Right ventricle myocardium superior (tissue), 1 donor: Measurements from ENCODE around the gene KRT8. TPM values are rescaled to one million over a fixed set of nuclear protein-coding genes. Genes with fewer than 3 reads are reported as not detected.
A peak's percentile ranks its signal among the peaks of the same experiment; 100 is the strongest.

Experiments used
- ATAC-seq: fragments of 200-7000 bp; cut with Tn5 transposase; one replicate; pipeline ENCODE4 v1.9.1; 2020; ENCODE audit warnings: mild to moderate bottlenecking; ENCODE audit not compliant: poor library complexity
- DNase-seq: peaks from one replicate; pipeline ENCODE4 v3.0.0-alpha.2; 2020
- intact Hi-C: fragments of 100-400 bp; cut with DNase I; formaldehyde crosslinking; loops from one replicate; pipeline ENCODE4 v1.11.2; 2022
- total RNA-seq: library from RNA; stranded (reverse); fragmentation: NEBNext Ultra II Directional; extraction: Animal tissue kit (Norgen Biotek cat#: 25700); gene quantifications from one replicate; pipeline ENCODE4 v1.2.1, GENCODE V29; 2021
- donor health status: DM: no; HTN: yes; CAD: no; lungs with severe emphysema.

KRT8 gene
- total RNA-seq, 1 donor from 2014 or later, result 104 TPM

DNA sequence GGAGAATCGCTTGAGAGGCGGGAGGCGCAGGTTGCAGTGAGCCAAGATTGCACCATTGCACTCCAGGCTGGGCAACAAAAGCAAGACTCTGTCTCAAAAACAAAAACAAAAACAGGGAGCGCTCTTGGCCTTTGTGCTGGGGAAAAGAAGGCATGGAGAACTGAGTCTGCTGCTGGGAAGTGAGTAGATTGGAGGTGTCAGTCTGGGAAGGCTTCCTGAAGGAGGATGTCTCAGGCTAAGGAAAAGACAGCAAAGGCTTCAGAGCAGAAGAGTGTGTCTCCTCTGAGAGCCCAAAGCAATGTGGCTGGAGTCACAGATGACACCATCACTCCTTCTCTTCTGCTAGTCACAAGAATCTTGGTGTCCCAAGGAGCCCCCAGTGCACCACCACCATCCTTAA, 23.1 kb upstream of the KRT8 start:
- DNase-seq (no peak), ATAC-seq (no peak)
- intact Hi-C loops, result no loop called here

DNA sequence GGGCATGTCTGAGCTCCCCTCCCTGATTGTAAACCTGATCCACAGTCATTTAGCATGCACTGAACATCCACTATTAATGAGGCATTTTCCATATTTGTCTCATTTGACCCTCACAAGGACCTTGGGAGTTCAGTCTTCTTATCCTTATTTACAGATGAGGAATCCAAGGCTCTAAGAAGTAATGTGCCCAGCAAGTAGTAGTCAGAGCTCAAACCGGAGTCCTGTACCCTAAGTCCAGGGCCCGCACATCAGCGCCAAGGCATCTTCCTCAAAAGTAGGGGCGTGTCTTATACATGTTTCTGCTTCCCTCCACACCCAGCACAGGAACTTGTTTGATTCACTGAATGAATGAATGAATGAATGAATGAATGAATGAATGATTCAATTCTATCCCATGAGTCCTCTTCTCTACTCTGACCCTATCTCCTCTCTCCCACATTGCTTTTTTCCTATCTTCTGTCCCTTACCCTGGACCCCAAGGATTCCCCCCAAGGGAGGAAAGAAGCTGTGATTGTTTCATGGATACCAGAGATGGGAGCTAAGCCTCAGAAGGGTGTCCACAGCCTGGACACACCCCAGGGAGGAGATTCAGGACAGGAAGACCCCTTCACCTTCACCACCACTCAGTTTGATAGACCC, 21.8 kb upstream of the KRT8 start:
- DNase-seq, result no peak
- intact Hi-C loops, result no loop called here
- peak; percentile 18 for ATAC-seq

DNA sequence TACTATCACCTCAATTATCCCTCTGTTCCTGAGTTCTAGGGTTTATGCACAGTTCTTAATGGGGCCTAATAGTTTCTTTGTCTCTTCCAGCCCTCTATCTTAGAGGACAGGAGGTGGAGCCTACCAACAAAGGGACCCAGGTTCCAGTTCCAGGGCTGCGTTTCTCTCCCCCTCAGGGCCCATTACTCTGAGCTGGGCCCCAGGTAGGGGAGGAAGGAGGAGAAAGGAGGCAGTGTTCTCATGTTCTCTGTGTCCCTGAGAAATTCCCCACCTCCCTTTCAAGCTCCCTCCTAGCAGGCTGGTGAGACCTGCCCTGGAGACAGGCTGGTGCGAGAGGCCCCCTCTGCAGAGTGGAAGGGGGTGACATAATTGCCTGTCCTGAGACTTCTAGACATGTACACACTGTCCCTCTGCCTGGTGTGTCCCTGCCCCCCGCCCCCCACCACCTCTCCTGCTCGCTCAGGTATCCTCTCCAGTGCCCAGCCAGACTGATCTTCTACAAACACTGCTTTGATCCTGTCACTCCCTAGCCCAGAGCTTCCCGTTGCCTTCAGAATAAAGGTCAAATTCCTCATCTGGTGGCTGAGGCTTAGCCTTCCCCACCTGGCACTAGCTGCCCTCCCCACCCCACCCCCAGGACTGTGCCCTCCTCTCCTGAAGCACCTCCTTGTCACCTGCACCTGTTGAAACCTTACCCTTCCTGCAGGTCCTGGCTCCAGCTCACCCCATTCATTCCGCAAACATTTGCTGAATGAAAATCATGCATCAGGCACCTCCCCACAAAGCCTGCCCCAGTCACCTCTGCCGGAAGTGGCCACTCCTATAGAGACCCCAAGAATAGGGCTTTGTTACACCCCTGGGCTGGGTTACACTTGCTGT, 21.1 kb upstream of the KRT8 start:
- peak; percentile 7 for ATAC-seq
- intact Hi-C loops, result no loop called here
- no peak for DNase-seq

DNA sequence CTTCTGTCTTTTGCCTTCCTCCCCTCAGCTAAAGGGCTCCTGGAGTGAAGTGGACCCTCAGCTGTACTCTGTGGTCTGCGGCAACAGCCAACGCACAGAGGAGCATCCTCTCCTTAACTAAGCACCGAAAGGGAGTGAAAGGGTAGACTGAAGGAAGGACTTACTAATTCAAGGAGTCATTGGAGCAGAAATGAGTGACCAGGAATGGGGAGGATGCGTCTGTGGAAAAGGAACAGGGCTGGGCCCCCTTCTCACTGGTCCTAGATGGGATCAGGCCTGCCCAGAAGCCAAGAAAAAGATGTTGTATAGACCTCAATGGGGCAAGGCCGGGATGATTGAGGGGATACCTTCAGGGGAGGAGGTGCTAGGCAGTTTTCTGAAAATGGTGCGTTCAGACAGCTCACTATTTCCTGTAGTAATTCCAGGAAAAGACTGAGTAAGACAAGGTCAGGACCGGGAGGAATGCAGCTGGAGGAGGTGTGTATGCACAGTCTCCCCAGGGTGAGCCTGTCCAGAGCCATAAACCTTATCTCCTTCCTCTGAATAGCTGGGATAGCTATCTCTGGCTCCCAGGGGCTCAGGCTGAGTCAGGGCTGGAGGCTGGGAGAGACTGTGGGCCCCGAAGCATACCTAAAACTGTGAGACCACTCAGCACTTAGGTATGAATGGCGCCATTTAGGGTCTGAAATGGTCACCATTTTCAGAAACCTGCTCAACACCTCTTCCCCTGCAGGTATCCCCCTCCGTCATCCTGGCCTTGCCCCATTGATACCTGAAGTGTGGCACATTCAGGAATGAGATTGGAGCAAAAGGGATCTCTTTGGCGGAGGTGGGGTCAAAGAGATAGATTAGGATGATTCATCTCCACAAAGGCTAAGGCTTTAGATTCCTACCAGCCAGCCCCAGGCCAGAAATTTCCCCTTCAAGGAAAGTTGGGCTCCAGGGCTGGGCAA, 20.2 kb upstream of the KRT8 start:
- ATAC-seq (peak; percentile 40), DNase-seq (no peak)
- intact Hi-C loops, result no loop called here

DNA sequence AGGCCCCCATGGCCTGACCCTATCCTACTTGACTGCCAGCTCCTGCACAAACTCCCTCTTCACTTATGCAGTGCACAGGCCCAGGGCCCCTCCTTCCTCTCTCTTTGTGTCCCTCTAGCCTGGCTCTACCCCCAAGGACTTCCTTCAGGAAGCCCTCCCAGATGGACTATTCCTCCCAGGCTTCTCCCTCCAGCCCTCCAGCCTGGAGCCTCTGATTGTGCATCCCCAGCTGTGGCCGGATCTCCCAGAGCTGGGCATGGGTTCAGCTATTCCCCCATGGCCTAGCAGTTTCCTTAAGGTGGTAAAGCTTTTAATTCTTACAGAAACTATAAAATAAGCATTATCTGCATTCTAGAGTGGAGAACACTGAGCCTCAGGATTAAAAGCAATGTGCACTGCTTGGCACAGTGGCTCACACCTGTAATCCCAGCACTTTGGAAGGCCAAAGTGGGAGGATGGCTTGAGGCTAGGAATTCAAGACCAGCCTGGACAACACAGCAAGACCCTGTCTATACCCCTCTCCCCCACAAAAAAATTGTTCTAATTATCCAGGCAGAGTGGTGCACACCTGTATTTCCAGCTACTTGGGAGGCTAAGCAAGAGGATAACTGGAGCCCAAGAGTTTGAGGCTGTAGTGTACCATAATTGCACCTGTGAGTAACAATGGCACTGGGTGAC, 16.8 kb upstream of the KRT8 start:
- DNase-seq (no peak), ATAC-seq (no peak)
- intact Hi-C loops, result no loop called here

DNA sequence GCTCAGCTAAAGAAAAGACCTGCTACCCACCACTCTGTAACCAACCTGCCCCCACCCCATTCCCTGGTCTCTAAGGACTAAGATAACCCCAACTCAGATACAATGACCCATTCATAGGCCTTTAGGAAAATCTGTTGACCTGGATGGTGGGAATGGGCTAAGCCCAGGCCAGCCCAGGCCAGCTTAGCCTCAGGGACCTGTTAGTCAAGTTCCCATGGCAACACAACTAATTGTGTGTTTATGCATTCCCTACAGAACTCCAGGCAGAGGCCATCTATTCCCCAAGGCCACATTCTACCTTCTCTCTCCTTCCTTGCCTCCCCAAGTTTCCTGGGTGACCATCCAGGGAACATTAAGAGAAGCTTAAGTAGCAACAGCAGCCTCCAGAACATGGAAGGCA, 16.1 kb upstream of the KRT8 start:
- no peak for DNase-seq
- ATAC-seq, result no peak
- intact Hi-C loops, result no loop called here

DNA sequence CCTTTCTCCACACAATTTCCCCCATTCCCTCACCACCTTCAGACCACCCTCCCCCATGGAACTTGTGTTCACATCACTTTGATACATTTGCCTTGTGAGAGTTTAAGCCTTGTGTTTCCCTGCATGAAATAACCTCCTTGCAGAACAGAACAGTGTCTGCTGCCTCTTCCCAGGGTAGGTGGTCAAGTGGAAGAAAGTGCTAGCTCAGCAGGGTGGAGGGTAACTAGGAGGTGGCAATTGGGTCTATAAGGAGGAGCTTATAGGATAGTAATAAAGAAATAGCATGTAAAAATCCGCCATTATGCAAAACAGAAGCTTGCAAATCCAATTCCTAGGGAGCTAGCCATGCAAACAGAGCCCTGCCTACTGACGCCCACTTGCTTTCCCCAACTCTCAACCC, 13.9 kb upstream of the KRT8 start:
- intact Hi-C loops, result no loop called here
- ATAC-seq (no peak), DNase-seq (no peak)

DNA sequence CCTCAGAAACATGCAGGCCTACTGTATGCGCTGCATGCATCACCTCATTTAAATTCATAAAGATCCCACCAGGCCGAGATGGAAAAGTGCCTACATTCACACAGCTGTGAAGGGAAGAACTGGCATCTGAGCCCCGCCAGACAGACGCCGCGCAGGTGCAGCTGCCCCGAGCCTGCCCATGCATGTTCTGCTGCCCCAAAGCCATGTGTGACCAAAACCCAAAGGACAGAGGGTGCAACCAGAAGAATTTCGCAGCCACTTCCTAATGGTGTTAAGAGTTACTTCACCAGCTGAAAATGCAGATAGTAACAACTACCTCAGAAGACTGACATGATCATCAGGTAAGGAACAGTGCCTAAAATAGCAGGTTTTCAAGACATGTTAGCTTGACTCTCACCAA, 13.5 kb upstream of the KRT8 start:
- intact Hi-C loops, result no loop called here
- DNase-seq, result no peak
- ATAC-seq, result no peak

DNA sequence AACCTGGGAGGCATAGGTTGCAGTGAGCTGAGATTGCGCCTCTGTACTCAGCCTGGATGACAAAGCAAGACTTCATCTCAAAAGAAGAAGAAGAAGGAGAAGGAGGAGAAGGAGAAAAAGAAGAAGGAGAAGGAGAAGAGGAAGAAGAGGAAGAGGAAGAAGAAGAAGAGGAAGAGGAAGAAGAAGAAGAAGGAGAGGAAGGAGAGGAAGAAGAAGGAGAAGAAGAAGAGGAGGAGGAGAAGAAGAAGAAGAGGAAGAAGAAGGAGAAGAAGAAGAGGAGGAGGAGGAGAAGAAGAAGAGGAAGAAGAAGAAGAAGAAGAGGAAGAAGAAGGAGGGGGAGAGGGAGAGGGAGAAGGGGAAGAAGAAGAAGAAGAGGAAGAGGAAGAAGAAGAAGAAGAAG, 12.9 kb upstream of the KRT8 start:
- DNase-seq (no peak), ATAC-seq (no peak)
- intact Hi-C loops, result no loop called here

DNA sequence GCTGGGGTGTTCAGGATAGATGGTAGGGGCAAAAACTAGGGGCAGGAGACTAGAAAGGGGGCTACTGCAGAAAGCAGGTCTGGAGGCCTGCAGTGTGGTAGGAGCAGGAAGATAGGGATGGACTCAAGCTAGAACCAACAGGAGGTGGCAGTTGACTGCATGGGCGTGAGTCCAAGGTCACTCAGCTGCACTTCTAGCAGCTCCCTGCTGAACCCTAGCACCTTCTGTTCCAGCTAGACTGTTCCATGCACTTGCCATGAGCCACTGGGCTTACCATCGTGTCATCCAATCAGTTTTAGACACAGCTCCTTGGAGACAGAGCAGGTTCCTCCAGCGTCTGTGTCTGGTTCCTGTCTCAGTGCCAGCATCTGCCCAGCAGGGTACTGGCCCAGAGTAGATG, 11.3 kb upstream of the KRT8 start:
- ATAC-seq (no peak), DNase-seq (no peak)
- intact Hi-C loops, result no loop called here

DNA sequence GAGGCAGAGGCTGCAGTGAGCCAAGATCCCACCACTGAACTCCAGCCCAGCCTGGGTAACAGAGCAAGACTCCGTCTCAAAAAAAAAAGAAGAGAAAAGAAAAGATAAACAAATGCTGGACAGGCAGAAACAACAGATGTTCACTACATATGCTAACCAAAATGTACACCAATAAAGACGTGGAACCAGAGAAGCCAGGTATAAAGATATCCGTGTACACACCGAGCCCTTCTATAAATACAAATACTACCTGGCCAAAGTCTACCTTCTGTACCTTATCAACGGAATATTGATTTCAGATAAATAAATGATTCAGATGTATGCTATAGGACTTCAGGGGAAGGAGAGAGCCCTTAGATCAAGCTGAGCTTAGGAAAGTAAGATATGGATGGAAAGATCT, 10.8 kb upstream of the KRT8 start:
- intact Hi-C loops, result no loop called here
- DNase-seq (no peak), ATAC-seq (no peak)

DNA sequence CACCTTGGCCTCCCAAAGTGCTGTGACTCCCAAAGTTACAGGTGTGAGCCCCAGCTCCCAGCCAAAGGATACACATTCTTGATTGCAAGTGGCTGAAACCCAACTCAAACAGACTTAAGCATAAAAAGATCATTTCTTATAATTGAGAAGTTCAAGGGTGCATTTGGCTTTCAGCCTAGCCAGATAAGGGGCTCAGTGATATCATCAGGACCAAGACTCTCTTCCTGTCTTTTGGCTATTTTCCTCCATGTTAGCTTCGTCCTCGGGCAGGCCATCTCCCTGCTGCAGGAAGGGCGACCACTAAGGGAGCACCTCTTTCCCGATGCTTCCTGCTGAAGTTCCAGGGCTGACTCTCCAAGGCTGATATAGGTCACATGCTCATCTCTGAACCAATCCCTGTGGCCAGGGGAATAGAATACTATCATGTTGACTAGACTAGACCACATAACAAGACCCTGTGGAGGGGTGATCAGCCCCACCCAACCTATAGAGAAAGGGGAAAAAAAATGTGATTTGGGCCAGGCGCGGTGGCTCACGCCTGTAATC, 9.8 kb upstream of the KRT8 start:
- intact Hi-C loops, result no loop called here
- no peak for ATAC-seq
- DNase-seq, result no peak

DNA sequence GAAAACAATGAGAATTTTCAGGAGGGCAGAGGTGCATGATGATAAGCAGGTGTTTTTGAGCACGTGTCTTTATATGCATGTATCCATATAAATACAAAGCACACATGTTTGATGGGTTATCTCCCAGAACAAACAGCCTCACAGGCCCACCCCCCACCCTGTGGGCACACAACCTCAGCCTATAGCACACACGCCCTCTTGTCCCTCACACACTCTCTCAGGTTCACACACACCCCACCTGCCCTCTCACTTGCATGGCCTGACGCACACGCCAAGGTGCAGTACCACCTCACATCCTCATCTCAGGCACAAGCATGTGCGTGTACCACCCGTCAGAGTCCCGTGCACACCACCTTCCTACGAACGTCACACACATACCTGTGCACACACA, 8.6 kb upstream of the KRT8 start:
- intact Hi-C loops, result no loop called here
- DNase-seq (no peak), ATAC-seq (no peak)

DNA sequence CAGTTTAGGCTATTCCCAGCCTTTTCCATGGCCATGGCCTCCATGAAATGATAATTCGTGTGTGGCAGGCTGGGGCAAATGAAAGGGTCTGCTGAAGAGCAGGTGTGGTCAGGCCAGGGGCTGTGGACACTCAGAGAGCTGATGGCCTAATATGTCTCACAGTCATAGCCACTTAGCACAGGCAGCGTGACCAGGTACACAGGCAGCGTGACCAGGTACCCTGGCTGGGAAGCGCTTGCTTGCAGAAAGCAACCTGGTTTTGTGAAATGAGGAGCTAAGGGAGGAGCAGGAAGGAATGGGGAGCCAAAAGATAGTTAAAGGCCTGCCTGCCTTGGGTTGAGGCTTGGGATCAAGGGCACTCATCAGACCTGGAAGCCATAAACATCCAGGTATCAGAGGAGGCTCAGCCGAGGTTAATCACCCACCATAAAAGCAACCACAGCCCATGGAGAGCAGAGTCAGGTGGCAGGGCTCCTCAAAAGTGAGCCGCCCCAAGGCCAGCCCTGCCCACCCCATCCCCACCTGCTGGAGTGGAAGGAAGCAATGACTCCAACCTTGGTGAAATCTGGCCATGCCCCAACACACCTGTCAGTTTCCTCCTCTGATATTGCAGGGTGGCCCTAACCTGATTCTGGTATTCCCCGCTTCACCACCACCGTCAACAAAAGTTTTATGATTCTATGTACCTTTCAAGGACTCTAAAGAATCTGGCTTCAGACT, 8.0 kb upstream of the KRT8 start:
- DNase-seq, result no peak
- intact Hi-C loops, result no loop called here
- peak; percentile 20 for ATAC-seq

DNA sequence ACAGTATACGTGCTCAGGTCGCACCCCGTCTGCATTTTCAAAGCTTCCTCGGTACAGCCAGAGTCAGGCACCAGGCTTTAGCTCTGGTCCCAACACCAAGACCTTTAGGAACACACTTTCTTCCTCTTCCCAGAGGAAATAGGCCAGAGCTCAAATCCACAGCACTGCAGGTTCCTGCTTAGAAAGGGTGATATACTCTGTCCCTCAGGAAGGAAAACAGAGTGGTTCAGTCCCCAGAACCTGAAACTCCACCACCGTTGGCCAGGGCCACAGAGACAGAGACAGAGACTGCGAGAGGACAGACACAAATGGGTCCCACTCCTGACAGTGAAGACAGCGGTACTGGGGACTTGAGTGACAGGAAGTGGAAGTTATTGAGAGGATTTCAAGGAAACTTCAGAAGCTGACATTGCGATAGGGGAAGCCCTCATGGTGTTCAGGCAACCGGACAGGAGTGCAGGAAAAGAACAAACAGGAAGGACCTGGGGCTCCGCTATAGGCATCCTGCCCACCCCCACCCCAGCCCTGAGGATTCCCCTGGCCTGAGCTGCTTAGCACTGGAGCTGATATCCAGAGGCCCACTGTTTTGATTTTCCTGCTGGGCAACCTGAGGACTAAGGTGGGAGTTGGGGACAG, 5.5 kb upstream of the KRT8 start:
- intact Hi-C loops, result no loop called here
- ATAC-seq (no peak), DNase-seq (no peak)

DNA sequence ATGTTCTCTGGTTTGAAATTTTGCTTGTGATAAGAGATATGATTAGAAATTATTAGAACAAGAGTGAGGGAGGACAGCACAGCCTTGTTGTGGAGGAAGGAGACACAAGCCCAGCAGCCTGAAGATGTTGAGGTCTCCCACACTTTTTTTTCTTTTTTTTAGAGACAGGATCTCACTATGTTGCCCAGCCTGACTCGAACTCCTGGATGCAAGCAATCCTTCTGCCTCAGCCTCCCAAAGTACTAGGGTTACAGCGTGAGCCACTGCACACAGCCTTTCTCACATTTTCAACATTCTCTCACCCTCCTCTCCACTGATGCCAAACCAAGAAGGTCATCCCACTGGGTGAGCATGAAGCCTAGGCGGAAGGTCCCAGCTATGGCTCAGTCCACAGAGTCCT, 4.9 kb upstream of the KRT8 start:
- no peak for ATAC-seq
- intact Hi-C loops, result no loop called here
- no peak for DNase-seq

DNA sequence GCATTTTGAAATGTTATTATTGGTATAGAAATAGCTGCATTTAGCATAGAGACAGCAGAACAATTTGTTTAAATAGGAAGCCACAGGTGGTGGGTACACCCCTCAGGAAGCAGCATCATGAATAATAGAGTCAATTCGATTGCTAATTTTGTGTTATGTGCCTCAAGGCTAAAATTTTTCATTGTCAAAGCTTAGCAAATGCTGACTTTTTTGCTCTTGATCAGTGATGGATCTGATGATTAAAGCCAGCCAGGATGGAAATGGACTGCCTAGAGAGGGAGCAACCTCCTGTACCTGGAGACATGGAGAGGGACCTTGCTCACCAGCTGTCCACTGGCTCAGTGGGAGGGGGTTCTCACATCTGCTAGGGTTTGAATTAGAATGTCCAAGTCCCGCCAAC, 4.5 kb upstream of the KRT8 start:
- no peak for DNase-seq
- no peak for ATAC-seq
- intact Hi-C loops, result no loop called here
